PC-9 (cell line): Measurements from ENCODE around the gene PIEZO2.

Experiments
- EZH2 ChIP-seq: fragments of 200-600 bp; sonication (generic); IDR thresholded peaks from 2 replicates; pipeline ENCODE4 v1.8.0; 2017; ENCODE audit warnings: antibody characterized with exemption, low read depth
- TF ChIP-seq, protein P1 (sequence below): fragments of 200-600 bp; sonication (generic); conservative IDR thresholded peaks from 2 replicates; pipeline ENCODE4 v1.6.1; 2017; ENCODE audit warnings: mixed run types, antibody characterized with exemption, mild to moderate bottlenecking, moderate library complexity

DNA sequence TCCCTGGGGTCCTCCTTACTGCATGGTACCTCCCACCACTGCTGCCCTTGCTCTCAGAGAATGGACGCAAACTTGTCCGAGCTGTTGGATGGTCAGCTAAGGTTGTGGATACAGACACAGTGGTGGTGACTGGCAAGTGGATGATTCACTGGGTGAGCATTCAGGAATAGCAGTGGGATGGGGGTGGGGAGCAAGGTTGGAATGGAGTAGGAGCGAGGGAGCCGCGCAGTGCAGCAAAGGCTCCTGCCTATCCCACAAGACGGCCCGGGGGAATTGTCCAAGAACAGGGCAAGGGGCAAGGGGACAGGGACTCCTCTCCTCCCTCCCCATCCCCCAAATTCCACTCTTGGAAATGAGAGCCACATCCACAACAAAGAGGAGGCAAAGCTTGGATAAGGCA lies 102.2 kb downstream of the PIEZO2 start:
- TF ChIP-seq, protein P1, sequence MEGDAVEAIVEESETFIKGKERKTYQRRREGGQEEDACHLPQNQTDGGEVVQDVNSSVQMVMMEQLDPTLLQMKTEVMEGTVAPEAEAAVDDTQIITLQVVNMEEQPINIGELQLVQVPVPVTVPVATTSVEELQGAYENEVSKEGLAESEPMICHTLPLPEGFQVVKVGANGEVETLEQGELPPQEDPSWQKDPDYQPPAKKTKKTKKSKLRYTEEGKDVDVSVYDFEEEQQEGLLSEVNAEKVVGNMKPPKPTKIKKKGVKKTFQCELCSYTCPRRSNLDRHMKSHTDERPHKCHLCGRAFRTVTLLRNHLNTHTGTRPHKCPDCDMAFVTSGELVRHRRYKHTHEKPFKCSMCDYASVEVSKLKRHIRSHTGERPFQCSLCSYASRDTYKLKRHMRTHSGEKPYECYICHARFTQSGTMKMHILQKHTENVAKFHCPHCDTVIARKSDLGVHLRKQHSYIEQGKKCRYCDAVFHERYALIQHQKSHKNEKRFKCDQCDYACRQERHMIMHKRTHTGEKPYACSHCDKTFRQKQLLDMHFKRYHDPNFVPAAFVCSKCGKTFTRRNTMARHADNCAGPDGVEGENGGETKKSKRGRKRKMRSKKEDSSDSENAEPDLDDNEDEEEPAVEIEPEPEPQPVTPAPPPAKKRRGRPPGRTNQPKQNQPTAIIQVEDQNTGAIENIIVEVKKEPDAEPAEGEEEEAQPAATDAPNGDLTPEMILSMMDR, result no peak
- no peak for TF ChIP-seq EZH2
